ENCODE results near the gene HDLBP. TPM values are rescaled to one million over a fixed set of nuclear protein-coding genes. Genes with fewer than 3 reads are reported as not detected.

HDLBP gene
- total RNA-seq, 1 donor from 2014 or later: 839 TPM

GRCh38 chr2:241213567-241213966 lies 101.9 kb downstream of the HDLBP start:
- no peak overlapping the region for H3K4me3 Mint-ChIP-seq (ENCODE audit: unreplicated experiment)
- peaks cover 17% of the 10 kb centered on the region for H3K4me1 Mint-ChIP-seq (ENCODE audit: unreplicated experiment)
- no peaks in the 10 kb centered on the region for H3K9me3 Mint-ChIP-seq (ENCODE audit: unreplicated experiment)
- no peaks in the 10 kb centered on the region for H3K36me3 Mint-ChIP-seq (ENCODE audit: unreplicated experiment)
- DNase-seq (ENCODE audit: extremely low spot score, unreplicated experiment): no peak
- no peak for TF ChIP-seq CTCF (IDR thresholded peaks at IDR 0.05)
- no peak overlapping the region for H3K27ac Mint-ChIP-seq (ENCODE audit: unreplicated experiment)
- H3K27me3 Mint-ChIP-seq (ENCODE audit: unreplicated experiment): peaks cover 4% of the 10 kb centered on the region

- DNase-seq (ENCODE audit: extremely low spot score, unreplicated experiment): no peak
- H3K27ac Mint-ChIP-seq (ENCODE audit: unreplicated experiment): no peak overlapping the region
- peaks cover 4% of the 10 kb centered on the region for H3K27me3 Mint-ChIP-seq (ENCODE audit: unreplicated experiment)
- TF ChIP-seq CTCF (IDR thresholded peaks at IDR 0.05): no peak
- no peak overlapping the region for H3K4me3 Mint-ChIP-seq (ENCODE audit: unreplicated experiment)
- peaks cover 15% of the 10 kb centered on the region for H3K4me1 Mint-ChIP-seq (ENCODE audit: unreplicated experiment)
- no peaks in the 10 kb centered on the region for H3K36me3 Mint-ChIP-seq (ENCODE audit: unreplicated experiment)
- no peaks in the 10 kb centered on the region for H3K9me3 Mint-ChIP-seq (ENCODE audit: unreplicated experiment)
These were observed 102.4 kb downstream of the HDLBP start for GRCh38 chr2:241213041-241213440.

GRCh38 chr2:241211276-241211675 lies 104.2 kb downstream of the HDLBP start:
- peaks cover 4% of the 10 kb centered on the region for H3K4me1 Mint-ChIP-seq (ENCODE audit: unreplicated experiment)

GRCh38 chr2:241209271-241209670 lies 106.2 kb downstream of the HDLBP start:
- H3K4me3 Mint-ChIP-seq (ENCODE audit: unreplicated experiment): no peak overlapping the region
- no peaks in the 10 kb centered on the region for H3K36me3 Mint-ChIP-seq (ENCODE audit: unreplicated experiment)
- no peaks in the 10 kb centered on the region for H3K9me3 Mint-ChIP-seq (ENCODE audit: unreplicated experiment)
- H3K4me1 Mint-ChIP-seq (ENCODE audit: unreplicated experiment): no peaks in the 10 kb centered on the region
- H3K27ac Mint-ChIP-seq (ENCODE audit: unreplicated experiment): no peak overlapping the region
- H3K27me3 Mint-ChIP-seq (ENCODE audit: unreplicated experiment): peaks cover 4% of the 10 kb centered on the region
- DNase-seq (ENCODE audit: extremely low spot score, unreplicated experiment): no peak
- no peak for TF ChIP-seq CTCF (IDR thresholded peaks at IDR 0.05)

More at GRCh38 chr2:241211276-241211675, 104.2 kb downstream of the HDLBP start:
- Mint-ChIP-seq H3K27ac (ENCODE audit: unreplicated experiment) (no peak overlapping the region), H3K27me3 (ENCODE audit: unreplicated experiment) (peaks cover 4% of the 10 kb centered on the region), H3K4me3 (ENCODE audit: unreplicated experiment) (no peak overlapping the region), H3K9me3 (ENCODE audit: unreplicated experiment) (no peaks in the 10 kb centered on the region), H3K36me3 (ENCODE audit: unreplicated experiment) (no peaks in the 10 kb centered on the region)
- DNase-seq (ENCODE audit: extremely low spot score, unreplicated experiment): no peak
- TF ChIP-seq CTCF (IDR thresholded peaks at IDR 0.05): no peak

GRCh38 chr2:241208058-241208457 lies 107.4 kb downstream of the HDLBP start:
- no peak for DNase-seq (ENCODE audit: extremely low spot score, unreplicated experiment)
- Mint-ChIP-seq H3K27me3 (ENCODE audit: unreplicated experiment) (peaks cover 4% of the 10 kb centered on the region), H3K4me1 (ENCODE audit: unreplicated experiment) (no peaks in the 10 kb centered on the region), H3K9me3 (ENCODE audit: unreplicated experiment) (no peaks in the 10 kb centered on the region), H3K27ac (ENCODE audit: unreplicated experiment) (no peak overlapping the region), H3K4me3 (ENCODE audit: unreplicated experiment) (no peak overlapping the region), H3K36me3 (ENCODE audit: unreplicated experiment) (no peaks in the 10 kb centered on the region)
- TF ChIP-seq CTCF (IDR thresholded peaks at IDR 0.05): no peak

Data from osteocyte (in vitro differentiated cells).